GM20000 (cell line): ENCODE results near the gene CTAGE9.

Experiments used
- DNase-seq: peaks from one replicate; pipeline ENCODE4 v3.0.0; 2012; ENCODE audit warnings: low spot score
- TF ChIP-seq, protein P1 (sequence below): IDR thresholded peaks from 2 replicates; pipeline ENCODE4 v1.5.1; 2012; ENCODE audit warnings: mild to moderate bottlenecking, control low read depth; ENCODE audit errors: extremely low read depth, missing control alignments

Gene CTAGE9

DNA sequence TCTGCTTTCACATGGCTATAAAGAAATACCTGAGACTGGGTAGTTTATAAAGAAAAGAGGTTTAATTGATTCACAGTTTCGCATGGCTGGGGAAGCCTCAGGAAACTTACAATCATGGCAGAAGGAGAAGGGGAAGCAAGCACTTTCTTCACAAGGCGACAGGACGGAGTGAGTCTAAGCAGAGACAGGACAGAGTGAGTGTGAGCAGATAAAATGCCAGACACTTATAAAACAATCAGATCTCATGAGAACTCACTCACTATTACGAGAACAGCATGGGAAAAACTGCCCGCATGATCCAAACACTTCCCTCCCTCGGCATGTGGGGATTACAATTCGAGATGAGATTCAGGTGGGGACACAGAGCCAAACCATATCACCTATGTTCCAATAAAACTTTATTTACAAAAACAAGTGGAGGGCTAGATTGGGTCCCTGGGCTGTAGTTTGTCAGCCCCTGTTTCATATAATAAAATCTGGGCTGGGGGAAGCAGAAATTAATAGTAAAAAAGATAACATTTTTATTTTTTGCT is 37.1 kb upstream of the CTAGE9 start:
- DNase-seq, result no peak
- TF ChIP-seq, protein P1, sequence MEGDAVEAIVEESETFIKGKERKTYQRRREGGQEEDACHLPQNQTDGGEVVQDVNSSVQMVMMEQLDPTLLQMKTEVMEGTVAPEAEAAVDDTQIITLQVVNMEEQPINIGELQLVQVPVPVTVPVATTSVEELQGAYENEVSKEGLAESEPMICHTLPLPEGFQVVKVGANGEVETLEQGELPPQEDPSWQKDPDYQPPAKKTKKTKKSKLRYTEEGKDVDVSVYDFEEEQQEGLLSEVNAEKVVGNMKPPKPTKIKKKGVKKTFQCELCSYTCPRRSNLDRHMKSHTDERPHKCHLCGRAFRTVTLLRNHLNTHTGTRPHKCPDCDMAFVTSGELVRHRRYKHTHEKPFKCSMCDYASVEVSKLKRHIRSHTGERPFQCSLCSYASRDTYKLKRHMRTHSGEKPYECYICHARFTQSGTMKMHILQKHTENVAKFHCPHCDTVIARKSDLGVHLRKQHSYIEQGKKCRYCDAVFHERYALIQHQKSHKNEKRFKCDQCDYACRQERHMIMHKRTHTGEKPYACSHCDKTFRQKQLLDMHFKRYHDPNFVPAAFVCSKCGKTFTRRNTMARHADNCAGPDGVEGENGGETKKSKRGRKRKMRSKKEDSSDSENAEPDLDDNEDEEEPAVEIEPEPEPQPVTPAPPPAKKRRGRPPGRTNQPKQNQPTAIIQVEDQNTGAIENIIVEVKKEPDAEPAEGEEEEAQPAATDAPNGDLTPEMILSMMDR, result no peak

DNA sequence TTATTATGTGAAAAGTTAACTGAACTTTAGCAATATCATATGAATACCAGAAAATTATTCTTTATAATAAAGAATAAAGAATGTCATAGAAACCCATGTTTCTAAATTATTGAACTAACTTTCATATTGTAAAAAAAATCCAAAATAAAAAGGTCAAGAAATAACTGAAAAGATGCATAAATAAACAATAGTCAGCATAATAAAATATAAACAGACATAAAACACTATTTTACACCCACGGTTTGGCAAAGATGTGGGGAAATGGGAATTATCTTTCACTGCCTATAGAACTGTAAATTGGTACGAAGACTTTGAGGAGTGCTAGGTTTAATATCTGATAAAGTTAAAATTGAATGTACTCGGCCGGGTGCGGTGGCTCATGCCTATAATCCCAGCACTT is 34.7 kb upstream of the CTAGE9 start:
- no peak for DNase-seq
- TF ChIP-seq, protein P1, result no peak

DNA sequence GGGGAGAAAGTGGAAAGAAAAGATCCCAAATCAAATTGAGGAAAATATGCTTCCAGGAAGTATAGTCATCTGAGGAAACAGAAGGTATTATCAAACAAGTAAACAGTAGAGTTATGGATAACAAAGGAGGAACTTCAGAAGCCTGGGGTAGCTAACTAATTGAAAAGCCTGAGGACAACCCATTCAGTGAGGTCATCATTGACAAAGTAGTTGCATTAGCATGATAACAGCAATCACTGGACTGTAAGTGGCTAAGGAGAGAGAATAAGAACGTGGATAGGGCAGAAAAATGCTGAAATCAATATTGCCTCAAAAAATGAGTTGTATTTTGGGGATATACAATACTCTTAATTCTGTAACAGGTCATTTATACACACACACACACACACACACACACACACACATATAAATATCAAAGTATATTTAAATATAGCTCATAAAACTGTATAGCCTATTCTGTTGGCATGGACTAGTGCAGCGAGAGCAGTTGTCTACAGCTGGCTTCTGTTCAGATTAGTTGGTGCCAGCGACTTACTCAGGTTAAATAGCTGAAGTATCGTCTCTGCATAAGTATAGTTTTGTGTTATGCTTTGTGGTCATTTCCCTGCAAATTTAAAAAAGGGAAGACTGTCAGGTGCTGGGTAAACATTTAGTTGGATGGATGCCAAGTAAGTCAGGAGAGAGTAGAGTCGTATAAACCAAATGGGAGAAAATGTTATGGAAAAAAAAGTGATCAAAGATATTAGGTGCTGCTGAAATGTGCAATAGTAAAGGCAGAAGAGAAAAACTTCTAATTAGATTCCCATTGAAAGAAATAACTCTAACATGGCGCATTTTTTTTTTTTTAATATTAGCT is 33.8 kb upstream of the CTAGE9 start:
- DNase-seq, result no peak
- TF ChIP-seq, protein P1, result no peak

DNA sequence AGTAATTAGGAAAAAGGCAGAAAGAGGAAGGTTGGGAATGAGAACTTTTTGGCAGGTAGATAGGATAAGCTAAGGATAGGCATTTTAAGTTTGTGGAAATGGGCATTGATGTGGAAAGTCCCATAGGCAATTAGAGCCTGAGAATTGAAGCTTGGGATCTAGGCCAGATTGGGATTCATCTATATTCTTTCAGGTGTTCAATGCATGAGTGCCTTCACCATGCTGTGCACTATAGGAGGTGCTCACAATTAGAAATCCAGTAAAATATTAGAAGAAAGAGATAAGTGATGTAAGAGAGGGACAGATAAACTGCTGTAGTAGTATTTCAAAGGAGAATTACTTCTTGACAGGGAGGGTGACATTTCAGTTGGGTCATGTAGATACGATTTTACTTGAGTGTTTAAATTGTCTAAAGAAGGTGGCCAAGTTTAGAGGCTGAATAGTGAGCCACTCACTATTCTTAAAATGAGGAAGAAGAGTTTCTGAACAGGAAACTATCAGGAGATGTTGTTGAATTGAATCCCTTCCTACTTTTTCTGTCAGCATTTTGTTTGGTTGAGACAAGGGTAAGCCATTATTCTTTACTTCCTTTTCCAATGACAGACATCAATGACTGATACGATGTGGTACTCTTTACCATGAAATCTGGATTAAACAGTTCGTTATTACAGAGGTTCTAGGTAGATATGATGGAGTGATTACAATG is 31.0 kb upstream of the CTAGE9 start:
- DNase-seq, result no peak
- TF ChIP-seq, protein P1, result no peak

DNA sequence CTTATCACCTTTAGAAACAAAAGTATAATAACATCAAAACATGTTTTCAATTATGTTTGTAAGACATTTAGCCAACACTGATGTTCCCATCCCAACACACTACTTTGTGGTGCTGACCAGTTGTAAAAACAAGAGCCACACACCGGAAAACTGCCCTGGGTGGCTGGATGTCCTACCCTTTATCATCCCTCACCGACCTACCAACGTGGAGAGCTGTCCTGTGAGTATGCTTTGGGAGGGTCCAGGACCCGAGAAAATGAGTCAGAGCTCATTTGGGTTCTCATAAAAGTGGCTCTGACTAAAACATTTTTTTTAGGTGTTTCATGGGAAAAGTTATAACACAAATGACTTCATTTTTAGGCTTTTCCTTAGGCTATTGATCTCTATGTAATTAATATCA is 29.3 kb upstream of the CTAGE9 start:
- TF ChIP-seq, protein P1, result no peak
- no peak for DNase-seq

DNA sequence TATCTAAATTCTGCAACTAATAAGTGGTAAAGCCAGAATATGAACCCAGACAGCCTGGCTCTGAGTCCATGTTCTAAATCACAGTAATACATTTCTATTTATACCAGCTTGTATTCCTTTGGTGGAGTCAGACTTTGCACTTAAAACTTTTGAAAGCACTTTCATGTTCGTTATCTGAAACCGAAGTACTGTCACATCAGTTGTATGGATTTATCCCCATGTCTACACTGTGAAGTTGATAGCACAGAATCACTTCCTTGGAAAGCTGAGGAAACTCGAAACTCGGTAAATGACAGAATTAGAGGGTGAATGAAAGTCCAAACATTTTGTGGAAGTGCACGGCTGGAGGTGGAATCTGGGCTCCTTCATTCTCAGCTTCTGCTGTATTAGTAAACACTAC is 28.3 kb upstream of the CTAGE9 start:
- no peak for DNase-seq
- TF ChIP-seq, protein P1, result no peak

DNA sequence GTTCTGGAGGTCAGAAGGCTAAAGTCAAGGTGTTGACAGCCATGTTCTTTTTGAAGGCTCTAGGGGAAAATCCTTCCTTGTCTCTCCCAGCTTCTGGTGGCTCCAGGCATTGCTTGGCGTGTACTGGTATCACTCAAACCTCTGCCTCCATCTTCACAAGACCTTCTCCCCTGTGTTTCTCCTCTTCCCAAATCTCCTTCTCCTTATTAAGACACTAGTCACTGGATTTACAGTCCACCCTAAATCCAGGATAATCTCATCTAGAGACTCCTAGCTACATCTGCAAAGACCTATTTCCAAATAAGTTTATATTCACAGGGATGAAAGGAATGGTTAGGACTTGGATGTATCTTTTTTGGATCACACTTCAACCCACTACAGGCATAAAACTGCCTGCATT is 26.0 kb upstream of the CTAGE9 start:
- no peak for DNase-seq
- TF ChIP-seq, protein P1, result no peak
